ENCODE results near the gene ZDHHC3. TPM values are rescaled to one million over a fixed set of nuclear protein-coding genes. Genes with fewer than 3 reads are reported as not detected.

ZDHHC3 gene
- total RNA-seq (2022) = 83.0 and 84.9 TPM in 2 replicates
- percentile 82 among the genes with signal in this experiment for Bru-seq, nascent RNA
- BruChase-seq, experiment 1, labeled RNA remaining after a 6-hour chase = percentile 82 among the genes with signal in this experiment
- percentile 79 among the genes with signal in this experiment for BruChase-seq, experiment 2, labeled RNA remaining after a 2-hour chase
- long read RNA-seq, transcript ZDHHC3-201 (8 exons, 3,101 nt) = minor isoform, 12 of 83 reads
- long read RNA-seq, transcript ZDHHC3-205 (7 exons, 2,687 nt) = major isoform, 50 of 83 reads
- long read RNA-seq, partial matches to known transcripts = 7 of 83 reads
- long read RNA-seq, other reads (novel, unspliced or antisense) = 14 of 83 reads

- CTCF ChIA-PET = interaction anchor here (0.6 to 1.4 kb wide), 5 partner anchors 9 to 129 kb away, joined by 3 to 5 read pairs (median 3); no protein-coding TSS in a partner anchor
- no TSS peak for BruUV-seq (replicated peaks)
- H3K9me3 Mint-ChIP-seq (ENCODE audit: low read depth, unreplicated experiment) = no peaks in the 10 kb centered on the region
- intact Hi-C loops (cut with micrococcal nuclease; ENCODE audit: unreplicated experiment) = no loop called here
- H3K27me3 Mint-ChIP-seq (ENCODE audit: unreplicated experiment) = no peaks in the 10 kb centered on the region
- peaks cover 51% of the 10 kb centered on the region for H3K4me1 Mint-ChIP-seq (ENCODE audit: low read depth, unreplicated experiment)
- peaks cover 30% of the 10 kb centered on the region for H3K36me3 Mint-ChIP-seq (ENCODE audit: insufficient read depth, unreplicated experiment)
- no peak for TF ChIP-seq CTCF (IDR thresholded peaks at IDR 0.05; ENCODE audit: unreplicated experiment)
- peak; percentile 80 for DNase-seq
- peak within 1 kb of the TSS; percentile 83 for H3K27ac Mint-ChIP-seq (ENCODE audit: unreplicated experiment)
- H3K4me3 Mint-ChIP-seq (ENCODE audit: low read depth, unreplicated experiment) = peak within 1 kb of the TSS; percentile 91
Measured at GRCh38 chr3:44976002-44976815, at the start of gene ZDHHC3, which contains the start of gene EXOSC7. Gene ZDHHC3, minus strand, starts transcription at chr3:44976174. Its CDS starts 16,738 bp downstream, at chr3:44959436. Gene EXOSC7, plus strand, starts transcription at chr3:44976244. Its CDS starts 34 bp downstream, at chr3:44976278.

GRCh38 chr3:45024542-45025255, 48.7 kb upstream of the ZDHHC3 start:
- Mint-ChIP-seq H3K36me3 (ENCODE audit: insufficient read depth, unreplicated experiment) (peaks cover 7% of the 10 kb centered on the region), H3K4me3 (ENCODE audit: low read depth, unreplicated experiment) (no peak overlapping the region), H3K27me3 (ENCODE audit: unreplicated experiment) (peaks cover 13% of the 10 kb centered on the region), H3K27ac (ENCODE audit: unreplicated experiment) (no peak overlapping the region), H3K9me3 (ENCODE audit: low read depth, unreplicated experiment) (no peaks in the 10 kb centered on the region), H3K4me1 (ENCODE audit: low read depth, unreplicated experiment) (peaks cover 13% of the 10 kb centered on the region)
- CTCF ChIA-PET = no interaction called here
- DNase-seq = no peak
- no peak for TF ChIP-seq CTCF (IDR thresholded peaks at IDR 0.05; ENCODE audit: unreplicated experiment)
- intact Hi-C loops (cut with micrococcal nuclease; ENCODE audit: unreplicated experiment) = no loop called here
- no TSS peak for BruUV-seq (replicated peaks)

- CTCF ChIA-PET = no interaction called here
- intact Hi-C loops (cut with micrococcal nuclease; ENCODE audit: unreplicated experiment) = no loop called here
- H3K36me3 Mint-ChIP-seq (ENCODE audit: insufficient read depth, unreplicated experiment) = peaks cover 7% of the 10 kb centered on the region
- no TSS peak for BruUV-seq (replicated peaks)
- no peak overlapping the region for H3K4me3 Mint-ChIP-seq (ENCODE audit: low read depth, unreplicated experiment)
- H3K27me3 Mint-ChIP-seq (ENCODE audit: unreplicated experiment) = peaks cover 13% of the 10 kb centered on the region
- H3K9me3 Mint-ChIP-seq (ENCODE audit: low read depth, unreplicated experiment) = no peaks in the 10 kb centered on the region
- no peak overlapping the region for H3K27ac Mint-ChIP-seq (ENCODE audit: unreplicated experiment)
- DNase-seq = no peak
- H3K4me1 Mint-ChIP-seq (ENCODE audit: low read depth, unreplicated experiment) = peaks cover 13% of the 10 kb centered on the region
- TF ChIP-seq CTCF (IDR thresholded peaks at IDR 0.05; ENCODE audit: unreplicated experiment) = no peak
Measured at GRCh38 chr3:45023675-45024074, 47.7 kb upstream of the ZDHHC3 start.

All from Calu3 (cell line).